A673 (cell line): ENCODE measurements around the gene SHROOM4. TPM values are rescaled to one million over a fixed set of nuclear protein-coding genes. Genes with fewer than 3 reads are reported as not detected.
A peak's percentile ranks its signal among the peaks of the same experiment; 100 is the strongest.

ENCODE experiments used
- BruUV-seq: library from RNA; stranded (reverse); fragments of 400-500 nt; replicated peaks from 2 replicates; lab custom pipeline; 2021; lab: Mats Ljungman, UMichigan
- CTCF ChIA-PET: fragments of 300-600 bp; sonication (Branson Sonifier 250); formaldehyde crosslinking; loops from one replicate; lab custom pipeline; 2022; ENCODE audit warnings: antibody characterized with exemption; lab: Charles Lee
- POLR2A ChIA-PET: fragments of 300-600 bp; sonication (Branson Sonifier 250); formaldehyde crosslinking; loops from one replicate; lab custom pipeline; 2022; ENCODE audit warnings: antibody characterized with exemption; ENCODE audit not compliant: low non-redundant PET; lab: Charles Lee
- DNase-seq: peaks from one replicate; pipeline ENCODE4 v3.0.0-alpha.2; 2015; ENCODE audit warnings: low spot score
- H3K27ac ChIP-seq: fragments of 200-600 bp; sonication (generic); 2 replicates; pipeline ENCODE4 v1.5.1; 2016; ENCODE audit warnings: mixed run types, low read depth, mild to moderate bottlenecking, mixed read lengths, antibody characterized with exemption, low read length; ENCODE audit not compliant: poor library complexity, severe bottlenecking
- H3K27me3 ChIP-seq: fragments of 200-600 bp; sonication (generic); replicated peaks from 2 replicates; pipeline ENCODE4 v1.6.1; 2017; ENCODE audit warnings: mixed run types, low read depth, mild to moderate bottlenecking, mixed read lengths, antibody characterized with exemption, low read length; ENCODE audit not compliant: insufficient read depth, poor library complexity
- H3K36me3 ChIP-seq: fragments of 200-600 bp; sonication (generic); 2 replicates; pipeline ENCODE4 v1.6.1; 2016; ENCODE audit warnings: mixed run types, mild to moderate bottlenecking, mixed read lengths, antibody characterized with exemption, low read length; ENCODE audit not compliant: insufficient read depth, poor library complexity, severe bottlenecking
- H3K4me1 ChIP-seq: fragments of 200-600 bp; sonication (generic); 2 replicates; pipeline ENCODE4 v1.6.1; 2017; ENCODE audit warnings: mixed run types, mild to moderate bottlenecking, mixed read lengths, antibody characterized with exemption, low read length; ENCODE audit not compliant: insufficient read depth, poor library complexity, severe bottlenecking
- H3K4me3 ChIP-seq: fragments of 200-600 bp; sonication (generic); 2 replicates; pipeline ENCODE4 v1.5.1; 2016; ENCODE audit warnings: low read depth, mixed run types, mild to moderate bottlenecking, mixed read lengths, low read length; ENCODE audit not compliant: poor library complexity, severe bottlenecking
- H3K9me3 ChIP-seq: fragments of 200-600 bp; sonication (generic); 2 replicates; pipeline ENCODE4 v1.6.1; 2016; ENCODE audit warnings: mixed run types, low read depth, mild to moderate bottlenecking, mixed read lengths, antibody characterized with exemption, low read length; ENCODE audit not compliant: poor library complexity, severe bottlenecking
- CTCF ChIP-seq: fragments of 300-800, 200-600 bp; sonication (generic); conservative IDR thresholded peaks from 2 replicates; pipeline ENCODE4 v1.5.1; 2017; ENCODE audit warnings: low read depth, mild to moderate bottlenecking, antibody characterized with exemption, low read length, moderate library complexity, mixed read lengths
- EZH2 ChIP-seq: fragments of 200-600 bp; sonication (generic); IDR thresholded peaks from 2 replicates; pipeline ENCODE4 v1.6.1; 2017; ENCODE audit warnings: borderline replicate concordance, low read depth, mild to moderate bottlenecking, mixed read lengths, antibody characterized with exemption, low read length; ENCODE audit not compliant: poor library complexity, severe bottlenecking
- intact Hi-C: fragments of 100-400 bp; cut with micrococcal nuclease; formaldehyde crosslinking; loops from one replicate; pipeline ENCODE4 v1.10.0; 2022; ENCODE audit not compliant: unreplicated experiment
- total RNA-seq: library from RNA; stranded (reverse); gene quantifications from 2 replicates; pipeline ENCODE4 v1.2.3, GENCODE V29; 2021

Gene SHROOM4
- total RNA-seq, 1 experiment from 2014 or later: 7.0 TPM

- Histone ChIP-seq H3K27ac (peak overlapping the region; percentile 64), H3K4me3 (no peak overlapping the region), H3K27me3 (peaks cover under 1% of the 10 kb centered on the region), H3K4me1 (peaks cover 21% of the 10 kb centered on the region), H3K9me3 (no peaks in the 10 kb centered on the region), H3K36me3 (no peaks in the 10 kb centered on the region)
- ChIA-PET POLR2A (no interaction called here), CTCF (interaction anchor here (0.5 to 1.1 kb wide), 3 partner anchors 55 to 259 kb away, joined by 3 to 6 read pairs (median 3); no protein-coding TSS in a partner anchor)
- DNase-seq: peak; percentile 68
- intact Hi-C loops: loop anchor here (5.0 to 10.0 kb wide), 2 partner anchors 579 to 756 kb away; partner anchors contain the start of gene CLCN5
- no TSS peak for BruUV-seq
- no peak for TF ChIP-seq EZH2
- TF ChIP-seq CTCF: peak; percentile 71
Observed at GRCh38 chrX:50680990-50681389, 133.0 kb downstream of the SHROOM4 start.

DNA sequence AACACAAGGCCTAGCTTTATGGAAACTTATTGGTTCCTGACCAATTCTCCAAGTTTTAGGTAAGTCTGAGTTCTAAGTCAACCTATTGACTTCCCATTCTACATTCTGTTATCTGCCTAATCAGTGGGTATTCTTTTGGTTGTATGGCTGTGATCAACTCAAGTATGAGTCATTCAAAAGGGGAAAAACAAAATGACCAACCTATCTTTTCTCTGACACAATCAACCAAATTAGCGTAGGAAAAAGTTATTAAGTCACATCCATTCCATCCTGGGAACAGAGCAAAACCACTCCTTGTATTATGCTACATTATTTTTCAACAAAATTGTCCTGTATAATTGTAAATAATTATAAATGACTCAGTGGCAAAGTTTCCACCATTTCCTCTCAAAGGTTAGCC is 136.2 kb downstream of the SHROOM4 start:
- ChIA-PET POLR2A (no interaction called here), CTCF (no interaction called here)
- no peak overlapping the region for H3K27ac ChIP-seq
- no peaks in the 10 kb centered on the region for H3K36me3 ChIP-seq
- H3K4me1 ChIP-seq: peaks cover 4% of the 10 kb centered on the region
- DNase-seq: no peak
- BruUV-seq: no TSS peak
- H3K27me3 ChIP-seq: peaks cover 4% of the 10 kb centered on the region
- no peaks in the 10 kb centered on the region for H3K9me3 ChIP-seq
- TF ChIP-seq CTCF (no peak), EZH2 (no peak)
- intact Hi-C loops: no loop called here
- H3K4me3 ChIP-seq: no peak overlapping the region

DNA sequence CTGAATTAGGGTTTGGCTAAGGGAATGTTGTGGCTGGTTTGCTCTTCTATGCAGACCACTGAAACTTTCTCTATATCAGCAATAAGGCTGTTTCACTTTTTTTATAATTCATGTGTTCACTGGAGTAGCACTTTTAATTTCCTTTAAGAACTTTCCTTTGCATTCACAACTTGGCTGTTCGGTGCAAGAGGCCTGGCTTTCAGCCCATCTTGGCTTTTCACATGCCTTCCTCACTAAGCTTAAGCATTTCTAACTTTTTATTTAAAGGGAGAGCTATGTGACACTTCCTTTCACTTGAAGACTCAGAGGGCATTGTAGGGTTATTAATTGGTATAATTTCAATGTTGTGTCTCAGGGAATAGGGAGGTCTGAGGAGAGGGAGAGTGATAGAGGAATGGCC is 142.3 kb downstream of the SHROOM4 start:
- BruUV-seq: no TSS peak
- ChIA-PET CTCF (no interaction called here), POLR2A (no interaction called here)
- no peak overlapping the region for H3K27ac ChIP-seq
- H3K4me1 ChIP-seq: no peaks in the 10 kb centered on the region
- peaks cover 4% of the 10 kb centered on the region for H3K27me3 ChIP-seq
- H3K9me3 ChIP-seq: no peaks in the 10 kb centered on the region
- TF ChIP-seq EZH2 (no peak), CTCF (no peak)
- intact Hi-C loops: no loop called here
- H3K4me3 ChIP-seq: no peak overlapping the region
- DNase-seq: no peak
- no peaks in the 10 kb centered on the region for H3K36me3 ChIP-seq
